KMS-11 (cell line): ENCODE measurements around the gene NR2F2.

Experiments used
- H2AFZ ChIP-seq: fragments of 200-600 bp; sonication (generic); 2 replicates; pipeline ENCODE4 v1.6.1; 2016; ENCODE audit warnings: antibody characterized with exemption, mixed run types, low read depth
- H3K27ac ChIP-seq: fragments of 200-600 bp; sonication (generic); 2 replicates; pipeline ENCODE4 v1.6.1; 2016; ENCODE audit warnings: mild to moderate bottlenecking, mixed run types
- H3K27me3 ChIP-seq: fragments of 200-600 bp; sonication (generic); 2 replicates; pipeline ENCODE4 v1.6.1; 2017; ENCODE audit warnings: mild to moderate bottlenecking, low read depth, mixed run types, moderate library complexity; ENCODE audit not compliant: insufficient read depth
- H3K36me3 ChIP-seq: fragments of 200-600 bp; sonication (generic); 2 replicates; pipeline ENCODE4 v1.6.1; 2017; ENCODE audit warnings: mild to moderate bottlenecking, mixed run types; ENCODE audit not compliant: insufficient read depth
- H3K4me1 ChIP-seq: fragments of 200-600 bp; sonication (generic); 2 replicates; pipeline ENCODE4 v1.6.1; 2016; ENCODE audit warnings: mild to moderate bottlenecking, low read depth, mixed run types; ENCODE audit not compliant: poor library complexity, severe bottlenecking
- H3K4me2 ChIP-seq: fragments of 200-600 bp; sonication (generic); 2 replicates; pipeline ENCODE4 v1.7.0; 2016; ENCODE audit warnings: mild to moderate bottlenecking, mixed run types
- H3K4me3 ChIP-seq: fragments of 200-600 bp; sonication (generic); IDR thresholded peaks from 2 replicates; pipeline ENCODE4 v1.6.1; 2017; ENCODE audit warnings: low read depth, low read length, mixed read lengths; ENCODE audit not compliant: insufficient read depth
- H3K79me2 ChIP-seq: fragments of 200-600 bp; sonication (generic); 2 replicates; pipeline ENCODE4 v1.6.1; 2016; ENCODE audit warnings: low read depth, mixed run types; ENCODE audit not compliant: insufficient read depth
- H3K9ac ChIP-seq: fragments of 200-600 bp; sonication (generic); 2 replicates; pipeline ENCODE4 v1.6.1; 2016; ENCODE audit warnings: mild to moderate bottlenecking, mixed run types
- H4K20me1 ChIP-seq: fragments of 200-600 bp; sonication (generic); 2 replicates; pipeline ENCODE4 v1.6.1; 2016; ENCODE audit warnings: mild to moderate bottlenecking, mixed run types; ENCODE audit not compliant: insufficient read depth
- CTCF ChIP-seq: fragments of 200-600 bp; sonication (generic); conservative IDR thresholded peaks from 2 replicates; pipeline ENCODE4 v1.6.1; 2017; ENCODE audit warnings: low read depth, mild to moderate bottlenecking, antibody characterized with exemption, low read length, moderate library complexity, mixed read lengths

Gene NR2F2

GRCh38 chr15:96349034-96349856 lies 18.7 kb downstream of the NR2F2 start:
- Histone ChIP-seq H3K4me2 (no peak overlapping the region), H3K79me2 (no peaks in the 10 kb centered on the region), H3K4me1 (peaks cover 5% of the 10 kb centered on the region), H3K27me3 (no peaks in the 10 kb centered on the region), H4K20me1 (no peaks in the 10 kb centered on the region), H3K4me3 (no peak overlapping the region), H3K27ac (no peak overlapping the region), H3K9ac (no peak overlapping the region), H2AFZ (no peak overlapping the region), H3K36me3 (no peaks in the 10 kb centered on the region)
- no peak for TF ChIP-seq CTCF

- H3K4me3 ChIP-seq: no peak overlapping the region
- H2AFZ ChIP-seq: no peak overlapping the region
- H3K79me2 ChIP-seq: no peaks in the 10 kb centered on the region
- 0 out of 2 replicates have a peak, but pooled peaks cover 4% of the 10 kb centered on the region for H3K27me3 ChIP-seq
- H3K9ac ChIP-seq: no peak overlapping the region
- H3K36me3 ChIP-seq: no peaks in the 10 kb centered on the region
- peaks cover 8% of the 10 kb centered on the region for H3K4me1 ChIP-seq
- no peak for TF ChIP-seq CTCF
- no peak overlapping the region for H3K4me2 ChIP-seq
- H3K27ac ChIP-seq: no peak overlapping the region
- H4K20me1 ChIP-seq: no peaks in the 10 kb centered on the region
These were observed 19.6 kb downstream of the NR2F2 start for GRCh38 chr15:96349857-96350720.

- Histone ChIP-seq H3K27ac (no peak overlapping the region), H3K79me2 (no peaks in the 10 kb centered on the region), H4K20me1 (no peaks in the 10 kb centered on the region), H3K4me1 (peaks cover 8% of the 10 kb centered on the region), H3K4me3 (no peak overlapping the region), H3K4me2 (no peak overlapping the region), H3K36me3 (no peaks in the 10 kb centered on the region), H2AFZ (no peak overlapping the region), H3K9ac (no peak overlapping the region), H3K27me3 (peaks cover 6% of the 10 kb centered on the region; the same call in 1 of the 2 replicates)
- TF ChIP-seq CTCF: no peak
These were observed 20.6 kb downstream of the NR2F2 start for GRCh38 chr15:96350934-96351724.

GRCh38 chr15:96351761-96352603 lies 21.5 kb downstream of the NR2F2 start:
- no peak overlapping the region for H2AFZ ChIP-seq
- H3K4me2 ChIP-seq: no peak overlapping the region
- peaks cover 6% of the 10 kb centered on the region; the same call in 1 of the 2 replicates for H3K27me3 ChIP-seq
- no peak overlapping the region for H3K9ac ChIP-seq
- peaks cover 13% of the 10 kb centered on the region for H3K4me1 ChIP-seq
- H3K36me3 ChIP-seq: no peaks in the 10 kb centered on the region
- H3K4me3 ChIP-seq: no peak overlapping the region
- H3K79me2 ChIP-seq: no peaks in the 10 kb centered on the region
- no peak overlapping the region for H3K27ac ChIP-seq
- TF ChIP-seq CTCF: no peak
- H4K20me1 ChIP-seq: no peaks in the 10 kb centered on the region
